K562 (cell line): ENCODE data around the gene MT1E. TPM values are rescaled to one million over a fixed set of nuclear protein-coding genes. Genes with fewer than 3 reads are reported as not detected.

Experiments used
- ATAC-seq: fragments of 200-7000 bp; cut with Tn5 transposase; 3 replicates; pipeline ENCODE4 v1.9.1; 2020; ENCODE audit warnings: moderate library complexity
- BruUV-seq: library from RNA; stranded (reverse); fragments of 400-500 nt; replicated peaks from 2 replicates; lab custom pipeline; 2021; lab: Mats Ljungman, UMichigan
- CTCF ChIA-PET: fragments of 300-600 bp; formaldehyde crosslinking; extraction: SDS; loops from one replicate; lab custom pipeline; 2021; ENCODE audit warnings: low intra/inter-chr PET ratio; lab: Yijun Ruan, JAX
- POLR2A ChIA-PET: fragments of 300-600, 350-650 bp; sonication (Branson Sonifier 250); formaldehyde crosslinking; extraction: SDS; loops from one replicate; lab custom pipeline; 2021; ENCODE audit warnings: antibody characterized with exemption, inconsistent platforms; lab: Yijun Ruan, JAX
- DNase-seq, 4 experiments: peaks; one replicate each; pipeline versions ENCODE4 v3.0.0 to v3.0.0-alpha.2; 2011 to 2018; ENCODE audit warnings: low spot score in 3 of 4, mixed read lengths in 3 of 4; ENCODE audit errors: extremely low read depth in 1 of 4
- FAIRE-seq: peaks from 2 replicates; lab custom pipeline; 2011; peaks lifted over from hg19 to GRCh38; lab: Jason Lieb, UNC
- H2AFZ ChIP-seq: 2 replicates; pipeline ENCODE4 v1.6.0; 2011; ENCODE audit warnings: low read depth, low read length, control low read depth, inconsistent platforms
- H3K27ac ChIP-seq: fragments of 200-600 bp; 3 replicates; pipeline ENCODE4 v1.8.0; 2011; ENCODE audit warnings: low read depth, mild to moderate bottlenecking, control low read depth, inconsistent platforms, low read length, moderate library complexity, mixed read lengths; ENCODE audit errors: extremely low read depth
- H3K27me3 ChIP-seq, 2 experiments: fragments of 300-600 bp in 1 of 2; 2 replicates in 1 of 2; 3 replicates in 1 of 2; pipeline versions ENCODE4 v1.6.0 to v1.8.0; 2011; ENCODE audit warnings: inconsistent platforms in 2 of 2, low read length in 2 of 2, mild to moderate bottlenecking in 1 of 2, mixed read lengths in 1 of 2, moderate library complexity in 1 of 2; ENCODE audit not compliant: control insufficient read depth in 2 of 2, insufficient read depth in 2 of 2
- H3K36me3 ChIP-seq: fragments of 300-600 bp; 3 replicates; pipeline ENCODE4 v1.8.0; 2011; ENCODE audit warnings: mild to moderate bottlenecking, low read length, inconsistent platforms; ENCODE audit not compliant: control insufficient read depth, insufficient read depth
- H3K4me1 ChIP-seq, 2 experiments: fragments of 200-600 bp in 1 of 2; replicated peaks in 1 of 2; 2 replicates in 1 of 2; 3 replicates in 1 of 2; pipeline versions ENCODE4 v1.5.1 to v1.8.0; 2011; ENCODE audit warnings: inconsistent platforms in 2 of 2, low read length in 2 of 2, mild to moderate bottlenecking in 1 of 2, mixed read lengths in 1 of 2, moderate library complexity in 1 of 2; ENCODE audit not compliant: control insufficient read depth in 2 of 2, insufficient read depth in 2 of 2
- H3K4me2 ChIP-seq: 2 replicates; pipeline ENCODE4 v1.6.1; 2011; ENCODE audit warnings: low read length, control low read depth, inconsistent platforms, mixed read lengths; ENCODE audit not compliant: insufficient read depth
- H3K4me3 ChIP-seq: fragments of 200-600 bp; sonication (generic), shearing (Covaris generic); 2 replicates; pipeline ENCODE4 v1.5.1; 2016; ENCODE audit warnings: control low read depth, inconsistent platforms
- H3K79me2 ChIP-seq: fragments of 200-600 bp; 3 replicates; pipeline ENCODE4 v1.8.0; 2011; ENCODE audit warnings: low read length, inconsistent platforms; ENCODE audit not compliant: control insufficient read depth, insufficient read depth
- H3K9ac ChIP-seq, 2 experiments: 2 replicates each; pipeline versions ENCODE4 v1.6.0 to v1.6.1; 2011; ENCODE audit warnings: low read depth in 2 of 2, low read length in 2 of 2, control low read depth in 1 of 2, inconsistent platforms in 1 of 2, mild to moderate bottlenecking in 1 of 2, mixed read lengths in 1 of 2; ENCODE audit not compliant: insufficient read depth in 1 of 2
- H3K9me1 ChIP-seq: one replicate; pipeline ENCODE4 v1.6.0; 2011; ENCODE audit warnings: inconsistent platforms, mild to moderate bottlenecking, low read length, moderate library complexity; ENCODE audit not compliant: control insufficient read depth, insufficient read depth
- H3K9me3 ChIP-seq: replicated peaks from 2 replicates; pipeline ENCODE4 v1.5.1; 2011; ENCODE audit warnings: low read depth, low read length, inconsistent platforms; ENCODE audit not compliant: control insufficient read depth, insufficient read depth
- H4K20me1 ChIP-seq: replicated peaks from 2 replicates; pipeline ENCODE4 v1.6.1; 2011; ENCODE audit warnings: low read length, inconsistent platforms, mixed read lengths; ENCODE audit not compliant: control insufficient read depth, insufficient read depth
- CUX1 ChIP-seq: fragments of 200-800 bp; sonication (Bioruptor generic); IDR thresholded peaks from 2 replicates; pipeline ENCODE4 v1.6.1; 2016; ENCODE audit warnings: missing genetic modification characterization, missing compliant biosample characterization
- GTF2F1 ChIP-seq: IDR thresholded peaks from 2 replicates; pipeline ENCODE4 v1.6.1; 2011; ENCODE audit warnings: low read depth, low read length, improper control_type of control experiment
- HDAC2 ChIP-seq: fragments of 450-650 bp; IDR thresholded peaks from 2 replicates; pipeline ENCODE4 v1.6.1; 2016; ENCODE audit warnings: mild to moderate bottlenecking
- KDM1A ChIP-seq, 2 experiments: fragments of 450-650 bp; IDR thresholded peaks; 2 replicates each; pipeline ENCODE4 v1.6.1; 2016; ENCODE audit warnings: mild to moderate bottlenecking in 2 of 2
- NCOA1 ChIP-seq: fragments of 450-650 bp; IDR thresholded peaks from 2 replicates; pipeline ENCODE4 v1.6.1; 2016; ENCODE audit warnings: low read depth
- NR0B1 ChIP-seq: fragments of 450-650 bp; IDR thresholded peaks from one replicate; pipeline ENCODE4 v1.6.1; 2018; ENCODE audit warnings: mild to moderate bottlenecking, moderate library complexity; ENCODE audit not compliant: partially characterized antibody
- NUFIP1 ChIP-seq: fragments of 450-650 bp; IDR thresholded peaks from 2 replicates; pipeline ENCODE4 v1.6.1; 2018; ENCODE audit not compliant: partially characterized antibody
- POLR2A ChIP-seq: fragments of 450-650 bp; conservative IDR thresholded peaks from 2 replicates; pipeline ENCODE4 v1.6.1; 2016
- SAP30 ChIP-seq: fragments of 200-600 bp; sonication (generic); IDR thresholded peaks from 2 replicates; pipeline ENCODE4 v1.6.1; 2012; ENCODE audit warnings: borderline replicate concordance, low read depth, mild to moderate bottlenecking, moderate library complexity, low read length, control low read depth, inconsistent platforms; ENCODE audit not compliant: insufficient read depth, poor library complexity, severe bottlenecking
- SMARCA4 ChIP-seq: fragments of 450-650 bp; IDR thresholded peaks from 2 replicates; pipeline ENCODE4 v1.6.1; 2016
- ZNF143 ChIP-seq: sonication (generic); formaldehyde crosslinking; IDR thresholded peaks from 2 replicates; pipeline ENCODE4 v1.9.0; 2022; ENCODE audit warnings: mild to moderate bottlenecking, missing genetic modification reagents
- ZNF280B ChIP-seq: fragments of 250-450 bp; sonication (Bioruptor Pico); IDR thresholded peaks from 2 replicates; pipeline ENCODE4 v1.5.1; 2021; ENCODE audit warnings: mild to moderate bottlenecking
- ZNF41 ChIP-seq: fragments of 250-450 bp; sonication (Bioruptor Pico); conservative IDR thresholded peaks from 2 replicates; pipeline ENCODE4 v1.4.0; 2020; ENCODE audit warnings: mild to moderate bottlenecking
- WGBS: fragments of 100-300 bp; shearing (Covaris generic); methylation state at CpG from one replicate; pipeline ENCODE4 v1.1.6; 2016; ENCODE audit warnings: low coverage, mixed read lengths; ENCODE audit not compliant: insufficient coverage; ENCODE audit errors: missing lambda C conversion rate; 5-methylcytosine and 5-hydroxymethylcytosine counted together
- in situ Hi-C: fragments of 300-500 bp; cut with MboI; formaldehyde crosslinking; loops from 4 replicates; pipeline ENCODE4 v1.15.0; 2018; ENCODE audit warnings: inconsistent platforms, mixed read lengths
- intact Hi-C: fragments of 100-400 bp; cut with micrococcal nuclease; formaldehyde crosslinking; loops from 2 replicates; pipeline ENCODE4 v1.14.2; 2022
- polyA plus RNA-seq, 8 experiments: library from polyadenylated mRNA; depleted of rRNA in 4 of 8; stranded (reverse) in 5 of 8; unstranded in 3 of 8; fragments of >200 nt; fragmentation: Nextera tagmentation in 2 of 8; fragmentation: Illumina TruSeq in 1 of 8; extraction: Ambion mirVana in 2 of 8; extraction: Trizol in 1 of 8; gene quantifications; 2 replicates each; pipeline versions ENCODE4 v1.2.1 to v1.2.3, GENCODE V29; 2011 to 2014; ENCODE audit warnings: inconsistent platforms in 1 of 8, missing spikeins in 1 of 8
- total RNA-seq, 7 experiments: library from RNA; depleted of rRNA in 6 of 7; stranded (reverse); fragments of >200 nt in 6 of 7; fragmentation: Illumina TruSeq in 2 of 7; extraction: Trizol in 2 of 7; gene quantifications; 2 replicates each; pipeline versions ENCODE4 v1.2.1 to v1.2.3, GENCODE V29; 2011 to 2021; ENCODE audit warnings: low replicate concordance in 1 of 7

Gene MT1E
- total and polyA plus RNA-seq, 9 of the 15 experiments (the other 6 are each of a cell fraction or from before 2014, with no cell fraction given): 0.29 to 0.81 (median 0.46) TPM; not detected in 3

- ATAC-seq: peak; percentile 95
- intact Hi-C loops: no loop called here
- CTCF ChIA-PET: no interaction called here
- WGBS: under 1% methylated on average over 37 of the region's 42 CpGs
- Histone ChIP-seq H3K4me1 (peaks cover 3 to 17% of the 10 kb centered on the region in 2 experiments; a peak in 3 of 5 replicates), H3K27me3 (peaks cover 27 to 63% of the 10 kb centered on the region in 2 experiments), H2AFZ (peak overlapping the region; percentile 60), H3K9ac (0 out of 4 replicates have a peak overlapping the region, but pooled peaks of 1 of the 2 experiments have one; percentile 29), H3K27ac (no peak overlapping the region), H3K36me3 (no peaks in the 10 kb centered on the region), H3K79me2 (no peaks in the 10 kb centered on the region), H4K20me1 (no peaks in the 10 kb centered on the region; the same call in 1 of the 2 replicates), H3K4me2 (peak overlapping the region; percentile 48), H3K4me3 (no peak overlapping the region), H3K9me1 (no peaks in the 10 kb centered on the region), H3K9me3 (no peaks in the 10 kb centered on the region)
- in situ Hi-C loops: no loop called here
- no TSS peak for BruUV-seq
- FAIRE-seq: no peak
- POLR2A ChIA-PET: interaction anchor here (0.8 to 1.3 kb wide), 3 partner anchors 35 to 334 kb away, joined by 3 to 6 read pairs (median 3); partner anchors contain the start of gene MT2A
- DNase-seq: peak; percentile 59 to 85 (median 74)
- TF ChIP-seq HDAC2: no peak
- no peak for TF ChIP-seq ZNF41
- TF ChIP-seq SAP30: no peak
- TF ChIP-seq CUX1 (CRISPR knock-in tag): no peak
- TF ChIP-seq GTF2F1: no peak
- TF ChIP-seq SMARCA4: no peak
- no peak for TF ChIP-seq ZNF280B (CRISPR knock-in tag)
- TF ChIP-seq POLR2A: no peak
- no peak for TF ChIP-seq NUFIP1
- TF ChIP-seq NR0B1: no peak
- TF ChIP-seq KDM1A (IDR thresholded peaks at IDR 0.05): no peak
- TF ChIP-seq ZNF143 (CRISPR knock-in tag): no peak
- no peak for TF ChIP-seq NCOA1
Measured at GRCh38 chr16:56643080-56643778, 17.6 kb downstream of the MT1E start.
